Measurements from ENCODE around the gene CDK5RAP2. TPM values are rescaled to one million over a fixed set of nuclear protein-coding genes. Genes with fewer than 3 reads are reported as not detected.

CDK5RAP2 gene
- total and polyA plus RNA-seq, 10 of the 15 experiments (the other 5 are each of a cell fraction or from before 2014, with no cell fraction given): 16.2 to 53.5 (median 34.5) TPM

DNA sequence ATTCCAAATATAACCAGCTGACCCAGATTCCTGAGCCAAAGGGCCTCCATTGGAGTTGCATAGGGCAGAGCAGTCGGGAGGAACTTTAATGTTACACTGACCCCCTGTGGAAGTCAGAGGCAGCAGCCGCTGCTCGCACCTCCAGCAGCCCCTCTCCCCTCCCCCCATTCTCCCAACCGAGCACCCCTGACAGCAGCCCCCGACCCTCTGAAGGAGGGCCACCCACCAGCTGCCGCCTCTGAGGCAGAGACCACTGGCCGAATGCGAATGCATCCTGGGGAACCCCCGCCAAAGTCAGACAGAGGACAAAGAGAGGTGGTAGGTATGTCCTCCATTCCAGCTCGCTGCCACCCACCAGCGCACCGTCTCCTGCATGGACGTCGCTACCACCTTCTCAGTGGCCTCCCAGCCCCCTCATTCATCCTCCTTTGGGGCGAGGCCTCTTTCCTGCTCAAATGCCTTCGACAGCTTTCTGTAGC is 231.0 kb downstream of the CDK5RAP2 start:
- SMC1A ChIA-PET (ENCODE audit: uncharacterized antibody, unreplicated experiment): no interaction called here
- CTCF ChIA-PET: interaction anchor here (0.6 to 0.9 kb wide), 2 partner anchors 10 to 40 kb away, joined by 3 read pairs; no protein-coding TSS in a partner anchor
- no peak overlapping the region for H3K4me2 ChIP-seq (ENCODE audit: control insufficient read depth, insufficient read depth)
- POLR2A ChIA-PET: no interaction called here
- H3K9ac ChIP-seq (ENCODE audit: control insufficient read depth, insufficient read depth, low read length): no peak overlapping the region
- no peaks in the 10 kb centered on the region for H4K20me1 ChIP-seq (ENCODE audit: control insufficient read depth, insufficient read depth)
- no peaks in the 10 kb centered on the region for H3K4me1 ChIP-seq (ENCODE audit: control insufficient read depth, insufficient read depth, low read length)
- peak; percentile 86 for ATAC-seq
- no peak overlapping the region for H3K4me3 ChIP-seq
- no peak for FAIRE-seq
- no peaks in the 10 kb centered on the region for H3K36me3 ChIP-seq (ENCODE audit: control insufficient read depth in 2 of 2, insufficient read depth in 2 of 2, low read length in 1 of 2)
- RAD21 ChIA-PET (ENCODE audit: unreplicated experiment): no interaction called here
- BruUV-seq (replicated peaks): no TSS peak
- peak; percentile 48; the same call in 1 of the 2 replicates for TF ChIP-seq SMC3 (IDR thresholded peaks at IDR 0.05; ENCODE audit: borderline replicate concordance, low read length)
- TF ChIP-seq, protein P1, sequence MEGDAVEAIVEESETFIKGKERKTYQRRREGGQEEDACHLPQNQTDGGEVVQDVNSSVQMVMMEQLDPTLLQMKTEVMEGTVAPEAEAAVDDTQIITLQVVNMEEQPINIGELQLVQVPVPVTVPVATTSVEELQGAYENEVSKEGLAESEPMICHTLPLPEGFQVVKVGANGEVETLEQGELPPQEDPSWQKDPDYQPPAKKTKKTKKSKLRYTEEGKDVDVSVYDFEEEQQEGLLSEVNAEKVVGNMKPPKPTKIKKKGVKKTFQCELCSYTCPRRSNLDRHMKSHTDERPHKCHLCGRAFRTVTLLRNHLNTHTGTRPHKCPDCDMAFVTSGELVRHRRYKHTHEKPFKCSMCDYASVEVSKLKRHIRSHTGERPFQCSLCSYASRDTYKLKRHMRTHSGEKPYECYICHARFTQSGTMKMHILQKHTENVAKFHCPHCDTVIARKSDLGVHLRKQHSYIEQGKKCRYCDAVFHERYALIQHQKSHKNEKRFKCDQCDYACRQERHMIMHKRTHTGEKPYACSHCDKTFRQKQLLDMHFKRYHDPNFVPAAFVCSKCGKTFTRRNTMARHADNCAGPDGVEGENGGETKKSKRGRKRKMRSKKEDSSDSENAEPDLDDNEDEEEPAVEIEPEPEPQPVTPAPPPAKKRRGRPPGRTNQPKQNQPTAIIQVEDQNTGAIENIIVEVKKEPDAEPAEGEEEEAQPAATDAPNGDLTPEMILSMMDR (IDR thresholded peaks at IDR 0.05 in 2 of 3, conservative IDR thresholded peaks at IDR 0.05 in 1 of 3; ENCODE audit: control insufficient read depth in 2 of 3, extremely low read depth in 1 of 3, insufficient read depth in 1 of 3, low read depth in 3 of 3, low read length in 3 of 3): peak; percentile 48 to 68 (median 54); a peak in 5 of 6 replicates
- TF ChIP-seq YY1 (IDR thresholded peaks at IDR 0.05; ENCODE audit: low read depth, low read length): peak; percentile 29; the same call in 1 of the 2 replicates
- TF ChIP-seq CBX3 (IDR thresholded peaks at IDR 0.05; ENCODE audit: borderline replicate concordance, low read depth): no peak
- no peak for TF ChIP-seq NR2C1 (IDR thresholded peaks at IDR 0.05)
- peak; percentile 62 for TF ChIP-seq RAD21 (IDR thresholded peaks at IDR 0.05; ENCODE audit: insufficient read depth, low read depth, low read length)
- in situ Hi-C loops (cut with MboI) (no loop called here), intact Hi-C loops (cut with micrococcal nuclease; ENCODE audit: unreplicated experiment) (loop anchor here (1.0 to 5.0 kb wide), 3 partner anchors 386 to 972 kb away; no protein-coding TSS in a partner anchor)
- 29% methylated on average over 13 of the region's 16 CpGs for WGBS (ENCODE audit: insufficient coverage, insufficient replicate concordance, low lambda C conversion rate, missing lambda C conversion rate)
- no peak for DNase-seq (ENCODE audit: low read depth, low spot score)
- no peak overlapping the region for H3K27ac ChIP-seq (ENCODE audit: control insufficient read depth, insufficient read depth)
- no peak overlapping the region for H2AFZ ChIP-seq (ENCODE audit: control insufficient read depth, low read depth, low read length)
- no peaks in the 10 kb centered on the region; a peak in 1 of 4 replicates for H3K27me3 ChIP-seq (replicated peaks in 1 of 2; ENCODE audit: control insufficient read depth in 2 of 2, insufficient read depth in 2 of 2, low read length in 1 of 2)
- no peaks in the 10 kb centered on the region for H3K79me2 ChIP-seq (ENCODE audit: control insufficient read depth, insufficient read depth, low read length)
- no peaks in the 10 kb centered on the region for H3K9me3 ChIP-seq (replicated peaks; ENCODE audit: control insufficient read depth, insufficient read depth, low read length)
